Measurements from ENCODE around the gene CHST15.
A peak's percentile ranks its signal among the peaks of the same experiment; 100 is the strongest.

CHST15 gene

DNA sequence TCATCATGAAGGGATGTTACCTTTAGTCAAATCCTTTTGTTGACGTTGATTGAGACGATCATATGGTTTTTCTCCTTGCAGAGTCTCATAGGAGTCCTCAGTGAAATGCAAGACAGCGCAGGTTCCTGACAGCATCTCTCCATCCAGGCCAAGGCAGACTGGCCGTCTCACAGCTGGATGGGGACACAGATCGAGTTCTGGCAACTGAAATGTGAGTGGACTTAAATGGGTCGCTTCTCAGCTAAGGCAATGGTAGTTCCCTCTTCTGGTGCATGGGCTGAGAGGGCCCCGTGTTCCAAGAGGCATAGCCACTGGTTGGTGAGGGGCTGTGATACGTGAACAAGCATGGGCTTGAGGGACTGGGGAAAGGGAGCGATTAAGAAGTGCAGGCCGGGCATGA is 102.5 kb downstream of the CHST15 start:
- H3K27ac Mint-ChIP-seq: no peak overlapping the region
- H3K4me1 Mint-ChIP-seq: peaks cover 10% of the 10 kb centered on the region
- TF ChIP-seq, protein P1, sequence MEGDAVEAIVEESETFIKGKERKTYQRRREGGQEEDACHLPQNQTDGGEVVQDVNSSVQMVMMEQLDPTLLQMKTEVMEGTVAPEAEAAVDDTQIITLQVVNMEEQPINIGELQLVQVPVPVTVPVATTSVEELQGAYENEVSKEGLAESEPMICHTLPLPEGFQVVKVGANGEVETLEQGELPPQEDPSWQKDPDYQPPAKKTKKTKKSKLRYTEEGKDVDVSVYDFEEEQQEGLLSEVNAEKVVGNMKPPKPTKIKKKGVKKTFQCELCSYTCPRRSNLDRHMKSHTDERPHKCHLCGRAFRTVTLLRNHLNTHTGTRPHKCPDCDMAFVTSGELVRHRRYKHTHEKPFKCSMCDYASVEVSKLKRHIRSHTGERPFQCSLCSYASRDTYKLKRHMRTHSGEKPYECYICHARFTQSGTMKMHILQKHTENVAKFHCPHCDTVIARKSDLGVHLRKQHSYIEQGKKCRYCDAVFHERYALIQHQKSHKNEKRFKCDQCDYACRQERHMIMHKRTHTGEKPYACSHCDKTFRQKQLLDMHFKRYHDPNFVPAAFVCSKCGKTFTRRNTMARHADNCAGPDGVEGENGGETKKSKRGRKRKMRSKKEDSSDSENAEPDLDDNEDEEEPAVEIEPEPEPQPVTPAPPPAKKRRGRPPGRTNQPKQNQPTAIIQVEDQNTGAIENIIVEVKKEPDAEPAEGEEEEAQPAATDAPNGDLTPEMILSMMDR (IDR thresholded peaks at IDR 0.05): no peak
- H3K27me3 Mint-ChIP-seq (ENCODE audit: low read depth, poor library complexity): peaks cover 73% of the 10 kb centered on the region
- peaks cover 20% of the 10 kb centered on the region for H3K9me3 Mint-ChIP-seq
- no peak for DNase-seq
- H3K36me3 Mint-ChIP-seq (ENCODE audit: low read depth): no peaks in the 10 kb centered on the region
- peak overlapping the region; percentile 71 for H3K4me3 Mint-ChIP-seq

DNA sequence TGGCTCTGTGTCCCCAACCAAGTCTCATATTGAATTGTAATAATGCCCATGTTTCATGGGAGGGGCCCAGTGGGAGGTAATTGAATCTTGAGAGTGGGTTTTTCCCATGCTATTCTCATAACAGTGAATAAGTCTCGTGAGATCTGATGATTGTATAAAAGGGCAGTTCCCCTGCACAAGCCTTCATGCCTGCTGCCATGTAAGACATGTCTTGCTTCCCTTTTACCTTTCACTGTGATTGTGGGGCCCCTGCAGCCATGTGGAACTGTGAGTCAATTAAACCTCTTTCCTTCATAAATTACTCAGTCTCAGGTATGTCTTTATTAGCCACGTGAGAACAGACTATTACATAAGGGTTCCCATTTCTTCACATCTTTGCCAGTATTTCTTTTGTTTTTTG is 104.7 kb downstream of the CHST15 start:
- H3K27ac Mint-ChIP-seq: no peak overlapping the region
- H3K9me3 Mint-ChIP-seq: peaks cover 33% of the 10 kb centered on the region
- no peak for DNase-seq
- H3K36me3 Mint-ChIP-seq (ENCODE audit: low read depth): no peaks in the 10 kb centered on the region
- H3K27me3 Mint-ChIP-seq (ENCODE audit: low read depth, poor library complexity): peaks cover 66% of the 10 kb centered on the region
- H3K4me3 Mint-ChIP-seq: no peak overlapping the region
- H3K4me1 Mint-ChIP-seq: no peaks in the 10 kb centered on the region
- TF ChIP-seq, protein P1 (IDR thresholded peaks at IDR 0.05): no peak

DNA sequence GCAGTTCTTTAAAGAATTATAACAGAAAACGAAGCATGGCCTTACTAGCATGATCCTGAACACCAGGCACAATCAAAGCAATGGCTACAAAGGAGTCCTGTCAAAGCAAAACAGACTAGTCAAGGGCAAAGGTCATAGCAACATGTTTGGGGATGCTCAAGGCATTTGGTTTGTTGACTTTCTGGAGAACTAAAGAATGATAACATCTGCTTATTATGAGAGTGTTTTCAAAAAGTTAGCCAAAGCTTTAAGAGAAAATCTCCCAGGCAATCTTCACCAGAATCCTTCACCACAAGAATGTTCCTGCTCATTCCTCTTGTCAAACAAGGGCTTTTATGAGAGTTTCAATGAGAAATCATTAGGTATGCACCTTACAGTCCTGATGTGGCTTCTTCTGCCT is 106.7 kb downstream of the CHST15 start:
- H3K27me3 Mint-ChIP-seq (ENCODE audit: low read depth, poor library complexity): peaks cover 60% of the 10 kb centered on the region
- H3K9me3 Mint-ChIP-seq: peaks cover 40% of the 10 kb centered on the region
- no peak for DNase-seq

DNA sequence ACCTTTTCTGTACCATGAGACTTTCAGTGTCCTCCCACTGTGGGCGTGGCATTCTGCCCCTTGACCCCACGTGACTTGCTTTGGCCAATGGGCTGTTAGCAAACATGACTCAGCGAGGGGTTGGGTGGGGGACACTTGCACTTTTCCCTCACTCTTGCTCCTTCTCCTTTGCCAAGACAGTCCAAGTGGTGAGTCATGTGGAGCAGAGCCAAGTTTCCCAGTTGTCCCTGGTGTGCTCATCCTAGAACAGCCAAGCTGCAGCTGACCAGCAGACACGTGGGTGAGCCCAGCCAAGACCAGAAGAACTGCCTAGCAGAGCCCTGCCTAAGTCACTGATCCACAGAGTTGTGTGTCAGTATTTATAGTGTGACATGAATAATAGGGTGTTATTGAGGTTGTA is 119.0 kb downstream of the CHST15 start:
- H3K4me1 Mint-ChIP-seq: peaks cover 9% of the 10 kb centered on the region
- peaks cover 80% of the 10 kb centered on the region for H3K27me3 Mint-ChIP-seq (ENCODE audit: low read depth, poor library complexity)
- H3K27ac Mint-ChIP-seq: no peak overlapping the region
- DNase-seq: no peak
- peaks cover 35% of the 10 kb centered on the region for H3K9me3 Mint-ChIP-seq
- H3K4me3 Mint-ChIP-seq: no peak overlapping the region
- TF ChIP-seq, protein P1 (IDR thresholded peaks at IDR 0.05): no peak
- H3K36me3 Mint-ChIP-seq (ENCODE audit: low read depth): no peaks in the 10 kb centered on the region

More for the DNA sequence above, 106.7 kb downstream of the CHST15 start:
- Mint-ChIP-seq H3K4me3 (no peak overlapping the region), H3K27ac (no peak overlapping the region), H3K36me3 (ENCODE audit: low read depth) (no peaks in the 10 kb centered on the region), H3K4me1 (no peaks in the 10 kb centered on the region)
- TF ChIP-seq, protein P1 (IDR thresholded peaks at IDR 0.05): no peak

DNA sequence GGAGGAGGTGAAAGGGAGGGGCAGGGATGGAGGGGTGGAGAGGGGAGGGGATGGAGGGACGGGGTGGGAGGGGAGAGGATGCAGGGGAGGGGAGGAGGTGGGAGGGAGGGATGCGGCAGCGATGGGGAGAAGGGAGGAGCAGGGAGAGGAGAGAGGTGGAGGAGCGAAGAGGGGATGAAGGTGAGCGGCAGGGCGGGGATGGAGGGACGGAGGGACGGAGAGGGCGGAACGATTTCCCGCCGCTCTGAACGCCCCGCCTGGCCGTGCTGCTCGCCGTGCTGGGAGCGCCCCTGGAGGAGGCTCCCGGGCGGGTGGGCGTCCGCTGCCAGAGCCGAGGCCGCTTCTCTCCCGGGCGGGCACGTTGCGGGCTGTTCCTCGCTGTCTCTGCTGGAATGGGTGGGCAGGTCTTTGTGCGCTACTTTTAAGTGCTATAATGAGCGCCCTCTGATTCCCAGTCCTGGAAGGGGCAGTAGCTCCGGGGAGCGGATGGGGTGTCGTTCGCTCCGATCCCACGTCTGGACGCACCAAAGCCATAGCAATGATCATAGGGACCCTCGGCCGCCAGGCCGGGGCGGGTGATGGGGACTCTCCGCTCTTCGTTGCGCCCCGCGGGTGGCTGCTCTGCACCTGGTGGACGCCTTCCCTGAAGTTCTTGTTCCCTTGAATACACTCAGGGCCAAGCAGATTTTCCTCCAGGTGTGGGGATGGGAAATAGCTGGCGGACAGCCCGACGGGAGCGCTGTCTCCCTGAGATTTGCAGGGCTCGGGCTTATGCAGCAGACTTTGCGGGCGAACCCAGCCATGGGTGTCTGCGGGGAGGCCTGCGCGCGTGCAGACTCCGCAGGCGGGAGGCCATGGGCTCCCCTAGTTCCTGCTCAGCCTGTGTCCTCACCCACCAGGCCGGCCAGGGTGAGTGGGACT is 120.7 kb downstream of the CHST15 start:
- Mint-ChIP-seq H3K36me3 (ENCODE audit: low read depth) (no peaks in the 10 kb centered on the region), H3K4me3 (peak overlapping the region; percentile 69)

More for the DNA sequence above, 120.7 kb downstream of the CHST15 start:
- DNase-seq: peak; percentile 68
- Mint-ChIP-seq H3K27me3 (ENCODE audit: low read depth, poor library complexity) (peaks cover 89% of the 10 kb centered on the region), H3K4me1 (peaks cover 9% of the 10 kb centered on the region), H3K9me3 (peaks cover 29% of the 10 kb centered on the region), H3K27ac (no peak overlapping the region)
- TF ChIP-seq, protein P1 (IDR thresholded peaks at IDR 0.05): no peak

Measured in nephron progenitor cell (in vitro differentiated cells).